GM19438 (cell line): ENCODE results near the gene C1orf174.

Experiments used
- ATAC-seq: cut with Tn5 transposase; IDR thresholded peaks from one replicate; pipeline ENCODE4 v1.9.1; 2021; ENCODE audit warnings: low read depth; ENCODE audit not compliant: unreplicated experiment

The C1orf174 gene

GRCh38 chr1:3898475-3898735 lies 1.7 kb downstream of the C1orf174 start:
- no peak for ATAC-seq

GRCh38 chr1:3896396-3897000 lies 3.6 kb downstream of the C1orf174 start:
- ATAC-seq: no peak

DNA sequence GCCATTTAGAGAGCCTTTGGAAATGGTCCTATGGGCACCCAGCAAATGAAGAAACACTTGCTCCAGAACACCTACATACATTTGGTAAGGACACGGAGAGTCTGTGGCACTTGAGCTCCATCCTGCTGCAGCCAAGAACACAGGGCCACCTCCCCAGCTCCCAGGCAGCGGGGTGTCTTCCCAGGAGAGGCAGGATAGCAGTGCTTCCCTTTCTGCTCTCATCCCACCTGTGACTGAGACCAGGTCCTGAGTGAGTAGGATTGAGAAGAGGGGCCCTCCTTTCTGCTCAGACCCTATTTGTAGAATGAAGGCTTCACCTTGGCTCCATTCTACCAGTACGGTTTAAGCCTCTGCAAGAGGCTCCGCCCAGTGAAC lies 4.1 kb downstream of the C1orf174 start:
- no peak for ATAC-seq

- ATAC-seq: no peak
Observed at GRCh38 chr1:3895279-3895950, 4.7 kb downstream of the C1orf174 start.

DNA sequence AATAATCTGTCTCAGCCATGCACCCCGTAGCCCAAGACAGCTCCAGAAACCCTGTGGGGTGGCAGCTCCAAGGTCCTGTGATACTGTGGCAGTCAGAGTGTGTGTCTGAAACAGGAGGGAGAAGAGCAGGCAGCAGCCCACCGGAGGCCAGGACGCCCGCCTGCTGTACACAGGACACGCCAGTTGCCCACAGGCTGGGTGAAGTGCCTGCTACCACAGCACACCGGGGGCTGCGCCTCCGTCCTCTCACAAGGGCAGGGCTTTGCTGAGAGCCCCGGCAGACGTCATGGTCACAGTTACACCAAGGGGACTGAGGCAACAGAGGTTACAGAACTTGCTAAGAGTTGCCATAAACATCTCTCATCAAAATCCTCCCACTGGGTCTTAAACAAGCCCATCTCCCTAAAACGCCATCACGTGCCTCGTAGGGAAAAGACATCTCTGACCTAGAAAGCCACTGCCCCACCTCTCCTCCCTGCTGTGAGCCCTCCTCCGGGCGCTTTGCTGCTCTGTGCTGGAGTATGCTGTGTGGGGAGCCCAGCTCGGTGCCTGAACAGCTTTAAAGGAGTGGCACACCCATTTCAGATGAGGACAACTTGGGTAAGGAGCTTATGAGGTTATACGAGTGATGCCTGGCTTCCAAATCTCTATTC lies 5.3 kb downstream of the C1orf174 start:
- no peak for ATAC-seq

GRCh38 chr1:3893190-3893589 lies 6.9 kb downstream of the C1orf174 start:
- ATAC-seq: no peak

DNA sequence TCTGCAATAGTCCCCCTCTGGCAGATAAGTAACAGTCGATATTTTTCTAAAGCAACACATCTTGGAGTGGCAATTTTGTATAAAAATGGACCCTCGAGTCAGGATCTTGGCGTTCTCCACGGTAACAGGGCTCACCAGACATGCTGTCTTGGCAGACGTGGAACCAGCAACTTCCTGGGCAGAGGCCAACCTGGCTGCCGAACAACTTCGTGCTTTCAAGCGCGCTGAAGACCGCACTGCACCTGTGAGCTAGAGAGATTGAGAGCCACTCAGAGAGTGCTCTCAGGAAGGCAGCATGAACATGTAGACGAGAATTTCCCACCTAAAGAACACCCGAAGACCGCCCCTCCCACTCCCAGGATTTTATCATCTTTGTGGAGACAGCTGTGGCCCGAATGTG lies 7.3 kb downstream of the C1orf174 start:
- no peak for ATAC-seq

DNA sequence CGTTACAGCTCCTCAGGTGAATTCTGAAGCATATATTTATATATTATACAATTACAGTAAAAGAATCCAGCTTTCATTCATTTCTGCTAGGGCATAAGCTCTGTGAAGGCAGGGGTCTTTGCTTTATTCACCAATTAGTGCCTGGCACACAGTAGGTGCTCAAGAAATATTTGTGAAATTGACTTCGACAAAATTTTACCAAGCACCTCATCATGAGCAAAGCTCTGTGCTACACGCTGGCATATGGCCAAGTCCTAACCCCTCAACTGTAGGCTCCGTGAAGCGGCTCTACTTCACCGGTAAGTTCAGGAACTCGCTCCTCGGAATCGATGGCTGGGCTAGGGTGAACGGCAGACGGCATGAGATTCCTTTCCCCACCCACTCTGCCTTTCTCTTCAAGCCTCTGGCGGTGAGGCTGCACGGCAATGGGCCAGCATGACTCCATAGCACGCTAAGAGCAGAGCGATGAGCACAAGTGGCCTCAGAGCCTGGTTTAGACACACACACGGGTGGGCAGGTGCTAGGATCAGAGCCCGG lies 8.7 kb downstream of the C1orf174 start:
- ATAC-seq: no peak

GRCh38 chr1:3890389-3891328 lies 9.4 kb downstream of the C1orf174 start:
- ATAC-seq: no peak

GRCh38 chr1:3889936-3890335 lies 10.1 kb downstream of the C1orf174 start:
- no peak for ATAC-seq

- ATAC-seq: no peak
Observed at GRCh38 chr1:3888301-3888700, 11.8 kb downstream of the C1orf174 start.

DNA sequence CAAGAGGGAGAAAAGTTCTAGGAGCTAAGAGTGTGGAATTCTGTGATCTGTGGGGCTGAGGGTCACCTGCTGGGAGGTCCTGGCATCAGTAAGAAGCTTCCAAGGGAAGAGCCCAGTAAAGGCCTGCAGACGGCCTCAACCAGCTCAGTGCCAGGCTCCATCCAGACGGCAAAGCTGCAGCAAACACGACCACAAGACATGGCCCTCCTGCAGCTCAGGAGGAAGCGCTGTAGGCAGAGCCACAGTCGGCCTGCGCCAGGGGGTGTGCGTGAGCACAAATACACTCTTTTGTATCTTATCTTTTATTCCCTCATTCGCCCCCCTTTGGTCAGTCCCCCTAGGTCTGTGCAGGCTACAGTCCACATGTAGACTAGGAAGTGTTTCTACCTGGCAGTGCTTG lies 13.4 kb downstream of the C1orf174 start:
- no peak for ATAC-seq

DNA sequence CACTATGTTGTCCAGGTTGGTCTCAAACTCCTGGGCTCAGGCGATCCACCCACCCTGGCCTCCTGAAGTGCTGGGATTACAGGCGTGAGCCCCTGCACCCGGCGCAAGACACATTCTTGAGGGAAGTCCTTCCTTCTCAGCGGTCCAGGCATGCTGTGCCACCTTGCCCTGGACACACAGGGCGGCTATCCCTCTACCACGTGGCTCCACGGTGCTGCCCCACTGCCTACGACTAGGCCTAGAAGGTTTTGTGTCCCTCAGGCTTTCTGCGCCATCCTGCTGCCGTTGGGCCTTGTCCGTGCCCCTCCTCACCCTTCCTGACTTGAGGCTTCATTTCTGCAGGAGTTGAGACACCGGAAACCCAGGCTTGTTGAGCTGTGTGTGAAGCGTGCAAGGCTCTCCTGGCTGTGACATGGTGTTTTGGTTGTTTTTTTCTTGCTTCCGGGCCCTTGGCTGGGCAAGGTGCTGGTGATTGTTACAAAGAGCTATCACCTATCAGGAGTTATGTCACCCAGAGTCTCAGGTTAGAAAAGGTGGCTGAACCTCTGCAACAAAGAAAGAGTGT lies 13.9 kb downstream of the C1orf174 start:
- no peak for ATAC-seq

- ATAC-seq: no peak
Observed at GRCh38 chr1:3885611-3886010, 14.5 kb downstream of the C1orf174 start.

DNA sequence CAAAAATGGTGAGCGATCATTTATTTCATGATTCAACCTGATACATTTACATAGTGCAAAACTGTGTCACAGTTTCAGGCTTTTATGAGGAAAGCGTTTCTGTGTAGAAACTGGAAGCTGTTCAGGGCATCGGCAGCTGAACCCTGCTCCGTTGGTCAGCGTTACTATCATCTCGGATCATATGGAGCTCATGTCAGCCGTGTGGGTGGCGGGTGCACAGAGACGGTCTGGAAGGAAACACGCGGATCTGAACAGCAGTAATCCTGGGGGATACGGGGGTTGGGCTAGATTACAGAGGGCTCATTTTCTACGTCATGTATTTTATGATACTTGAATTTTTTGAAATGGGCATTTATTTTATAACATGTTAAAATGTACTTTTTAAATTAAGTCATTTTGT lies 15.1 kb downstream of the C1orf174 start:
- ATAC-seq: no peak

DNA sequence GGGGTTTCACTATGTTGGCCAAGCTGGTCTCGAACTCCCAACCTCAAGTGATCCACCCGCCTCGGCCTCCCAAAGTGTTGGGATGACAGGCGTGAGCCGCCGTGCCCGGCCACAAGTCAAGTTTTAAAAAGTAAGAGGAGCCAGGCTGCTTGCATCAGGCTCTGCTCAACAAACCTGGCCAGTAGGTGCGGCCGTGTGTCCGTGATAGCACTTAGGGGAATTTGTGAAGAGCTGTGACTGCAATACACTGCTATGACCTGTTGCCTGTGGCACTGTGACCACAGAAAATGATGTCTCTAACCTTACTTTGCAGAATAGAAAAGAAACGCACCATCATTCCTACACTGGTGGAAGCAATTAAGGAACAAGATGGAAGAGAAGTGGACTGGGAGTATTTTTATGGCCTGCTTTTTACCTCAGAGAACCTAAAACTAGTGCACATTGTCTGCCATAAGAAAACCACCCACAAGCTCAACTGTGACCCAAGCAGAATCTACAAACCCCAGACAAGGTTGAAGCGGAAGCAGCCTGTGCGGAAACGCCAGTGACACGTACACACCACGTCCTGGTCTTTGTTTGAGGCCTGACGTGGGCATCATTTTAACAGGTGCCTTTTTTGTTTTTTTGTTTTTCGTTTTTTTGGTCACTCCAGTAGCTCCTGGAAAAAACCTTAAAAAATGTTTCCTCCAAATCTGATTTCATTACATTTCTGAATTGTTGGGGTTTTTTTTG lies 16.7 kb downstream of the C1orf174 start:
- ATAC-seq: no peak

DNA sequence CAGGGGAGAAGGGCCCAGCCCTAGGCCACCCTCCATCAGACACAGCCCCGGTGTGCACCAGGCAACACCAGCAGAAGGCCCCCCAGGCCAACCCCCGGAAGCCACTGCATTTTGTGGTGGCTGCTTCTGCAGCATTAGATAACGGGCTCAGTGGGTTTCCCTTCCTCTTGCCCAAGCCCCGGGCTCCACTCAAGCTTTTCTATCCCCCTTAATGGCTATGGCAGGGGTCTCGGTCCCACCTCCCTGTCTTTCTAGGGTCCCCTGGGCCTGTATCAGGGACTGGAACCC lies 18.9 kb downstream of the C1orf174 start:
- ATAC-seq: no peak

GRCh38 chr1:3880429-3881192 lies 19.5 kb downstream of the C1orf174 start:
- ATAC-seq: no peak

- ATAC-seq: no peak
Observed at GRCh38 chr1:3879787-3880428, 20.2 kb downstream of the C1orf174 start.
